ENCODE data around the gene THBS4.

- no peak for TF ChIP-seq NRF1 (conservative IDR thresholded peaks at IDR 0.05; ENCODE audit: low read depth, low read length)
- TF ChIP-seq NFXL1 (IDR thresholded peaks at IDR 0.05; ENCODE audit: borderline replicate concordance) = no peak
- no peak for TF ChIP-seq MTA3 (IDR thresholded peaks at IDR 0.05; ENCODE audit: borderline replicate concordance, low read length)
- no peak for TF ChIP-seq CTCF (IDR thresholded peaks at IDR 0.05 in 2 of 3, conservative IDR thresholded peaks at IDR 0.05 in 1 of 3; ENCODE audit: control insufficient read depth in 2 of 3, extremely low read depth in 1 of 3, insufficient read depth in 1 of 3, low read depth in 3 of 3, low read length in 3 of 3)
- no peak for TF ChIP-seq JUNB (IDR thresholded peaks at IDR 0.05)
Measured at GRCh38 chr5:80119372-80119771, 84.2 kb downstream of the THBS4 start.

Measured in GM12878 (cell line).